SKM-1 (cell line): ENCODE data around the gene NAT14.

ENCODE experiments used
- DNase-seq: peaks from one replicate; lab custom pipeline; 2025; ENCODE audit not compliant: unreplicated experiment; lab: John Stamatoyannopoulos, UW

NAT14 gene

GRCh38 chr19:55452749-55453346 is 32.1 kb upstream of the NAT14 start:
- DNase-seq: no peak

GRCh38 chr19:55453511-55454260 is 31.3 kb upstream of the NAT14 start:
- DNase-seq: no peak

GRCh38 chr19:55454787-55455243 is 30.2 kb upstream of the NAT14 start:
- DNase-seq: no peak

- DNase-seq: no peak
Measured at GRCh38 chr19:55455576-55456235, 29.3 kb upstream of the NAT14 start.

- no peak for DNase-seq
Measured at GRCh38 chr19:55456347-55456746, 28.6 kb upstream of the NAT14 start.

GRCh38 chr19:55457683-55458457 is 27.1 kb upstream of the NAT14 start:
- no peak for DNase-seq

- DNase-seq: no peak
Measured at GRCh38 chr19:55459551-55459949, 25.4 kb upstream of the NAT14 start.

GRCh38 chr19:55459950-55460657 is 24.9 kb upstream of the NAT14 start:
- no peak for DNase-seq

GRCh38 chr19:55460670-55461258 is 24.2 kb upstream of the NAT14 start:
- DNase-seq: no peak

- peak; percentile 83 for DNase-seq
Measured at GRCh38 chr19:55461259-55461973, 23.6 kb upstream of the NAT14 start, which contains the start of gene ISOC2. Gene ISOC2, minus strand, starts transcription at chr19:55461642. Its CDS starts 5,156 bp downstream, at chr19:55456486.

- no peak for DNase-seq
Measured at GRCh38 chr19:55461974-55462626, 22.9 kb upstream of the NAT14 start.

- no peak for DNase-seq
Measured at GRCh38 chr19:55462722-55463121, 22.3 kb upstream of the NAT14 start.

- no peak for DNase-seq
Measured at GRCh38 chr19:55463583-55464031, 21.4 kb upstream of the NAT14 start.

- DNase-seq: no peak
Measured at GRCh38 chr19:55464039-55464661, 20.8 kb upstream of the NAT14 start.

- DNase-seq: no peak
Measured at GRCh38 chr19:55464662-55465054, 20.3 kb upstream of the NAT14 start, which contains the start of gene C19orf85. Gene C19orf85, minus strand, starts transcription at chr19:55464751. Its CDS starts 197 bp downstream, at chr19:55464554.

- DNase-seq: no peak
Measured at GRCh38 chr19:55465460-55466240, 19.3 kb upstream of the NAT14 start.

GRCh38 chr19:55466241-55466614 is 18.8 kb upstream of the NAT14 start:
- DNase-seq: no peak
